Keratinocyte (primary cell): ENCODE results near the gene SORL1.
A peak's percentile ranks its signal among the peaks of the same experiment; 100 is the strongest.

Experiments
- CTCF ChIP-seq, 3 experiments: IDR thresholded peaks in 1 of 3; conservative IDR thresholded peaks in 1 of 3; optimal IDR thresholded peaks in 1 of 3; 2 replicates in 2 of 3; 3 replicates in 1 of 3; pipeline versions ENCODE3 to v1.5.1; 2011; ENCODE audit warnings: low read length in 3 of 3, mild to moderate bottlenecking in 3 of 3, moderate library complexity in 2 of 3, control low read depth in 1 of 3, inconsistent platforms in 1 of 3; ENCODE audit not compliant: insufficient read depth in 2 of 3; ENCODE audit errors: extremely low read depth in 1 of 3
- EZH2 ChIP-seq: IDR thresholded peaks from one replicate; pipeline ENCODE4 v1.6.1; 2012; ENCODE audit warnings: inconsistent platforms, mild to moderate bottlenecking, low read length, moderate library complexity

GRCh38 chr11:121550247-121551030, 98.3 kb downstream of the SORL1 start:
- TF ChIP-seq EZH2 (no peak), CTCF (optimal IDR thresholded peaks at IDR 0.05 in 1 of 3, IDR thresholded peaks at IDR 0.05 in 1 of 3, conservative IDR thresholded peaks at IDR 0.05 in 1 of 3; ENCODE audit: extremely low read depth in 1 of 3, insufficient read depth in 2 of 3, low read length in 3 of 3) (peak; percentile 31 to 38 (median 37))
